ENCODE data around the gene ARL5B.
"Not testable (repeated sequence)": the region's sequence is repeated elsewhere in the genome, so short reads cannot be mapped to it uniquely, and the experiment has no call there.

ARL5B gene

GRCh38 chr10:18620856-18621255 lies 38.4 kb upstream of the ARL5B start:
- TF ChIP-seq CTCF (IDR thresholded peaks at IDR 0.05; ENCODE audit: insufficient read depth, low read length, missing control alignments) = no peak
- H3K4me3 ChIP-seq (ENCODE audit: low read depth, low read length) = no peak overlapping the region
- DNase-seq (ENCODE audit: low read depth, low spot score) = no peak
- ChIA-PET CTCF (no interaction called here), POLR2A (no interaction called here)

GRCh38 chr10:18623671-18624070 lies 35.6 kb upstream of the ARL5B start:
- POLR2A ChIA-PET; CTCF ChIA-PET; H3K4me3 ChIP-seq (ENCODE audit: low read depth, low read length): not testable (repeated sequence)
- peak; percentile 24 for DNase-seq (ENCODE audit: low read depth, low spot score)

GRCh38 chr10:18625886-18626285 lies 33.3 kb upstream of the ARL5B start:
- ChIA-PET POLR2A (no interaction called here), CTCF (no interaction called here)
- TF ChIP-seq CTCF (IDR thresholded peaks at IDR 0.05; ENCODE audit: insufficient read depth, low read length, missing control alignments) = no peak
- no peak overlapping the region for H3K4me3 ChIP-seq (ENCODE audit: low read depth, low read length)
- no peak for DNase-seq (ENCODE audit: low read depth, low spot score)

GRCh38 chr10:18627452-18628018 lies 31.7 kb upstream of the ARL5B start:
- CTCF ChIA-PET = interaction anchor here (0.7 kb wide), 1 partner anchor 13 kb away, joined by 3 read pairs; no protein-coding TSS in a partner anchor
- peak overlapping the region; percentile 59 for H3K4me3 ChIP-seq (ENCODE audit: low read depth, low read length)
- DNase-seq (ENCODE audit: low read depth, low spot score); POLR2A ChIA-PET: not testable (repeated sequence)

- H3K4me3 ChIP-seq (ENCODE audit: low read depth, low read length); CTCF ChIA-PET; POLR2A ChIA-PET; DNase-seq (ENCODE audit: low read depth, low spot score): not testable (repeated sequence)
These were observed 26.7 kb upstream of the ARL5B start for GRCh38 chr10:18632500-18632899.

- CTCF ChIA-PET = interaction anchor here (0.6 kb wide), 1 partner anchor 11 kb away, joined by 3 read pairs; no protein-coding TSS in a partner anchor
- no peak for TF ChIP-seq CTCF (IDR thresholded peaks at IDR 0.05; ENCODE audit: insufficient read depth, low read length, missing control alignments)
- no peak for DNase-seq (ENCODE audit: low read depth, low spot score)
- H3K4me3 ChIP-seq (ENCODE audit: low read depth, low read length) = no peak overlapping the region
- POLR2A ChIA-PET = no interaction called here
These were observed 23.2 kb upstream of the ARL5B start for GRCh38 chr10:18635995-18636394.

GRCh38 chr10:18637400-18637799 lies 21.8 kb upstream of the ARL5B start:
- POLR2A ChIA-PET; CTCF ChIA-PET; H3K4me3 ChIP-seq (ENCODE audit: low read depth, low read length); DNase-seq (ENCODE audit: low read depth, low spot score): not testable (repeated sequence)

- CTCF ChIA-PET; H3K4me3 ChIP-seq (ENCODE audit: low read depth, low read length); DNase-seq (ENCODE audit: low read depth, low spot score); POLR2A ChIA-PET: not testable (repeated sequence)
These were observed 19.5 kb upstream of the ARL5B start for GRCh38 chr10:18639719-18640118.

GRCh38 chr10:18647151-18647550 lies 12.1 kb upstream of the ARL5B start:
- H3K4me3 ChIP-seq (ENCODE audit: low read depth, low read length) = no peak overlapping the region
- POLR2A ChIA-PET = no interaction called here
- no peak for DNase-seq (ENCODE audit: low read depth, low spot score)
- no peak for TF ChIP-seq CTCF (IDR thresholded peaks at IDR 0.05; ENCODE audit: insufficient read depth, low read length, missing control alignments)
- CTCF ChIA-PET = interaction anchor here (0.6 kb wide), 1 partner anchor 11 kb away, joined by 3 read pairs; no protein-coding TSS in a partner anchor
